Liver (tissue), 3 donors: ENCODE results near the gene SHF.

Source experiments
- CTCF ChIP-seq: fragments of 150-350 bp; IDR thresholded peaks from 2 replicates; pipeline ENCODE4 v1.5.1; 2017; ENCODE audit warnings: improper control_type of control experiment, low read depth, low read length; ENCODE audit not compliant: missing input control
- RAD21 ChIP-seq, 2 donors: IDR thresholded peaks; 2 replicates each; pipeline ENCODE4 v1.6.1; 2016; ENCODE audit warnings: antibody characterized with exemption in 2 of 2, mild to moderate bottlenecking in 2 of 2
- donor health status: healthy.
- donor health status: healthy.

GRCh38 chr15:45198337-45199135 lies 10.8 kb upstream of the SHF start:
- TF ChIP-seq RAD21 (IDR thresholded peaks at IDR 0.05) (peak; percentile 9 to 49), CTCF (peak; percentile 49)
